H9 (cell line): Measurements from ENCODE around the gene DHX40. TPM values are rescaled to one million over a fixed set of nuclear protein-coding genes. Genes with fewer than 3 reads are reported as not detected.

ENCODE experiments used
- DNase-seq: peaks from one replicate; pipeline ENCODE4 v3.0.0-alpha.2; 2017
- H2AFZ ChIP-seq: one replicate; pipeline ENCODE4 v1.6.1; 2013; ENCODE audit warnings: mild to moderate bottlenecking, low read length, control low read depth, moderate library complexity
- H2AK5ac ChIP-seq: 2 replicates; pipeline ENCODE4 v1.6.1; 2013; ENCODE audit warnings: low read length, control low read depth, mixed read lengths; ENCODE audit not compliant: insufficient read length
- H2BK120ac ChIP-seq: one replicate; pipeline ENCODE4 v1.6.1; 2013; ENCODE audit warnings: low read depth, mild to moderate bottlenecking, low read length, control low read depth, inconsistent platforms; ENCODE audit not compliant: poor library complexity, severe bottlenecking
- H2BK12ac ChIP-seq: 2 replicates; pipeline ENCODE4 v1.6.1; 2013; ENCODE audit warnings: low read length, control low read depth, mixed read lengths, low read depth; ENCODE audit not compliant: insufficient read length
- H2BK15ac ChIP-seq: 2 replicates; pipeline ENCODE4 v1.6.1; 2013; ENCODE audit warnings: low read depth, low read length, control low read depth
- H2BK20ac ChIP-seq: one replicate; pipeline ENCODE4 v1.6.1; 2013; ENCODE audit warnings: low read depth, mild to moderate bottlenecking, low read length, control low read depth, inconsistent platforms; ENCODE audit not compliant: poor library complexity, severe bottlenecking
- H2BK5ac ChIP-seq: 2 replicates; pipeline ENCODE4 v1.6.1; 2013; ENCODE audit warnings: low read length, control low read depth, mixed read lengths; ENCODE audit not compliant: insufficient read length
- H3K14ac ChIP-seq: 2 replicates; pipeline ENCODE4 v1.6.1; 2013; ENCODE audit warnings: low read length, control low read depth; ENCODE audit not compliant: insufficient read depth
- H3K18ac ChIP-seq: 2 replicates; pipeline ENCODE4 v1.6.1; 2013; ENCODE audit warnings: low read depth, mild to moderate bottlenecking, mixed read lengths, low read length, control low read depth; ENCODE audit not compliant: insufficient read length
- H3K23ac ChIP-seq: 2 replicates; pipeline ENCODE4 v1.6.1; 2013; ENCODE audit warnings: low read length, control low read depth, mixed read lengths, low read depth; ENCODE audit not compliant: insufficient read length
- H3K23me2 ChIP-seq: 2 replicates; pipeline ENCODE4 v1.6.1; 2013; ENCODE audit warnings: low read depth, mild to moderate bottlenecking, mixed read lengths, low read length, control low read depth; ENCODE audit not compliant: insufficient read length, poor library complexity, severe bottlenecking
- H3K27ac ChIP-seq: 2 replicates; pipeline ENCODE4 v1.5.1; 2013; ENCODE audit warnings: low read length, control low read depth, mixed read lengths, low read depth; ENCODE audit not compliant: insufficient read length
- H3K27me3 ChIP-seq: 2 replicates; pipeline ENCODE4 v1.6.1; 2013; ENCODE audit warnings: low read length, control low read depth, inconsistent platforms; ENCODE audit not compliant: insufficient read depth
- H3K4ac ChIP-seq: 2 replicates; pipeline ENCODE4 v1.6.1; 2013; ENCODE audit warnings: low read depth, mild to moderate bottlenecking, control low read depth, inconsistent platforms, low read length, moderate library complexity
- H3K4me1 ChIP-seq: 2 replicates; pipeline ENCODE4 v1.6.1; 2013; ENCODE audit warnings: low read length, control low read depth, inconsistent platforms; ENCODE audit not compliant: insufficient read depth
- H3K4me2 ChIP-seq: 2 replicates; pipeline ENCODE4 v1.6.1; 2013; ENCODE audit warnings: low read length, control low read depth, mixed read lengths; ENCODE audit not compliant: insufficient read length, insufficient read depth
- H3K56ac ChIP-seq: 2 replicates; pipeline ENCODE4 v1.6.1; 2013; ENCODE audit warnings: low read depth, mild to moderate bottlenecking, mixed read lengths, low read length, control low read depth; ENCODE audit not compliant: insufficient read length
- H3K79me1 ChIP-seq: 2 replicates; pipeline ENCODE4 v1.6.1; 2013; ENCODE audit warnings: low read depth, mild to moderate bottlenecking, moderate library complexity, low read length, control low read depth, inconsistent platforms; ENCODE audit not compliant: insufficient read depth, poor library complexity, severe bottlenecking
- H3K79me2 ChIP-seq: 2 replicates; pipeline ENCODE4 v1.6.1; 2013; ENCODE audit warnings: low read length, control low read depth, inconsistent platforms; ENCODE audit not compliant: insufficient read depth
- H3K9ac ChIP-seq: 2 replicates; pipeline ENCODE4 v1.6.1; 2013; ENCODE audit warnings: low read length, control low read depth, mixed read lengths; ENCODE audit not compliant: insufficient read length; ENCODE audit errors: extremely low read depth
- H3K9me3 ChIP-seq: one replicate; pipeline ENCODE4 v1.6.1; 2013; ENCODE audit warnings: low read depth, low read length, inconsistent platforms; ENCODE audit not compliant: control insufficient read depth
- H3T11ph ChIP-seq: one replicate; pipeline ENCODE4 v1.6.1; 2013; ENCODE audit warnings: mild to moderate bottlenecking, low read length, control low read depth, inconsistent platforms
- H4K20me1 ChIP-seq: one replicate; pipeline ENCODE4 v1.6.1; 2013; ENCODE audit not compliant: control insufficient read depth, insufficient read length, insufficient read depth
- H4K5ac ChIP-seq: 2 replicates; pipeline ENCODE4 v1.6.1; 2013; ENCODE audit warnings: low read depth, mild to moderate bottlenecking, mixed read lengths, low read length, control low read depth; ENCODE audit not compliant: insufficient read length
- H4K8ac ChIP-seq: replicated peaks from 2 replicates; pipeline ENCODE4 v1.6.1; 2013; ENCODE audit warnings: low read length, control low read depth, mixed read lengths, low read depth; ENCODE audit not compliant: insufficient read length
- H4K91ac ChIP-seq: 2 replicates; pipeline ENCODE4 v1.6.1; 2013; ENCODE audit warnings: low read depth, mild to moderate bottlenecking, moderate library complexity, mixed read lengths, low read length, control low read depth; ENCODE audit not compliant: insufficient read length
- H3K27ac Mint-ChIP-seq, 3 experiments: 2 replicates in 2 of 3; 3 replicates in 1 of 3; pipeline ENCODE4 v1.8.0; 2020 to 2021; ENCODE audit warnings: mixed read lengths in 3 of 3, mild to moderate bottlenecking in 1 of 3, moderate library complexity in 1 of 3
- H3K27me3 Mint-ChIP-seq: 2 replicates; pipeline ENCODE4 v1.8.0; 2021; ENCODE audit warnings: low read depth, mild to moderate bottlenecking, moderate library complexity, mixed read lengths
- H3K36me3 Mint-ChIP-seq, 3 experiments: 2 replicates in 2 of 3; 3 replicates in 1 of 3; pipeline ENCODE4 v1.8.0; 2020 to 2021; ENCODE audit warnings: low read depth in 3 of 3, mixed read lengths in 3 of 3; ENCODE audit not compliant: insufficient read depth in 1 of 3
- H3K4me1 Mint-ChIP-seq, 2 experiments: 2 replicates each; pipeline ENCODE4 v1.8.0; 2020; ENCODE audit warnings: mixed read lengths in 2 of 2
- H3K4me3 Mint-ChIP-seq, 2 experiments: 2 replicates in 1 of 2; 3 replicates in 1 of 2; pipeline ENCODE4 v1.8.0; 2020 to 2021; ENCODE audit warnings: mild to moderate bottlenecking in 2 of 2, mixed read lengths in 2 of 2, moderate library complexity in 1 of 2
- H3K9me3 Mint-ChIP-seq, 2 experiments: 2 replicates in 1 of 2; 3 replicates in 1 of 2; pipeline ENCODE4 v1.8.0; 2020; ENCODE audit warnings: mild to moderate bottlenecking in 2 of 2, mixed read lengths in 2 of 2, moderate library complexity in 1 of 2
- WGBS: extraction: QIAGEN DNeasy Blood & Tissue Kit; methylation state at CpG from one replicate; pipeline ENCODE4 v1.1.7; 2013; ENCODE audit warnings: missing lambda C conversion rate, low lambda C conversion rate, mixed read lengths; ENCODE audit not compliant: insufficient read length; ENCODE audit errors: extremely low coverage; 5-methylcytosine and 5-hydroxymethylcytosine counted together
- total RNA-seq: library from RNA; stranded (reverse); gene quantifications from 2 replicates; pipeline ENCODE4 v1.2.1, GENCODE V29; 2021
- TF ChIP-seq, protein P1 (sequence below): fragments of 200-600 bp; sonication (generic); conservative IDR thresholded peaks from 3 replicates; pipeline ENCODE4 v1.8.0; 2021; ENCODE audit warnings: antibody characterized with exemption, mild to moderate bottlenecking

The DHX40 gene
- total RNA-seq, 1 experiment from 2014 or later = 28.8 TPM

DNA sequence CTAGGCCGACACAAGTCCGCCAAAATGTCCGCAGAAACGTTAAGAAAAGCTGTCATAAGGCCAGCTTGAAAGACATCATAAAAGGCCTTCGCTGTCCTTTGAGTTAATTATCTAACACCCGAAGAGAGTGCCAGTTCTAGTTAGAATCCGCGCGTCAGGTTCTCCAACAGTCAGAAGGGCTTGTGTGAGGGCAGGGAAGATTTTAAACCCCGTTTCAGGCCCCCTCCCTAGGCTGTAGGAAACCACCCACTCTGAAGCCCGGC lies 53.6 kb downstream of the DHX40 start:
- Histone ChIP-seq H2BK12ac (no peak overlapping the region), H3K79me2 (peaks cover 36% of the 10 kb centered on the region), H3K4me2 (peak overlapping the region; percentile 93), H2BK20ac (no peak overlapping the region), H2AK5ac (no peak overlapping the region), H3K18ac (peak overlapping the region; percentile 94), H3K4me1 (no peaks in the 10 kb centered on the region; the same call in 1 of the 2 replicates), H3K56ac (peak overlapping the region; percentile 74), H2BK5ac (no peak overlapping the region), H4K20me1 (no peaks in the 10 kb centered on the region), H3K14ac (peak overlapping the region; percentile 70), H3K27me3 (no peaks in the 10 kb centered on the region), H2AFZ (no peak overlapping the region), H3K9me3 (no peaks in the 10 kb centered on the region), H3K4ac (no peak overlapping the region), H4K5ac (no peak overlapping the region), H3T11ph (no peak overlapping the region), H3K23ac (no peak overlapping the region), H4K91ac (no peak overlapping the region), H3K9ac (peak overlapping the region; percentile 89), H3K79me1 (no peaks in the 10 kb centered on the region), H4K8ac (no peak overlapping the region), H2BK120ac (no peak overlapping the region), H2BK15ac (no peak overlapping the region), H3K23me2 (peaks cover 5% of the 10 kb centered on the region), H3K27ac (peak overlapping the region; percentile 95)
- TF ChIP-seq, protein P1, sequence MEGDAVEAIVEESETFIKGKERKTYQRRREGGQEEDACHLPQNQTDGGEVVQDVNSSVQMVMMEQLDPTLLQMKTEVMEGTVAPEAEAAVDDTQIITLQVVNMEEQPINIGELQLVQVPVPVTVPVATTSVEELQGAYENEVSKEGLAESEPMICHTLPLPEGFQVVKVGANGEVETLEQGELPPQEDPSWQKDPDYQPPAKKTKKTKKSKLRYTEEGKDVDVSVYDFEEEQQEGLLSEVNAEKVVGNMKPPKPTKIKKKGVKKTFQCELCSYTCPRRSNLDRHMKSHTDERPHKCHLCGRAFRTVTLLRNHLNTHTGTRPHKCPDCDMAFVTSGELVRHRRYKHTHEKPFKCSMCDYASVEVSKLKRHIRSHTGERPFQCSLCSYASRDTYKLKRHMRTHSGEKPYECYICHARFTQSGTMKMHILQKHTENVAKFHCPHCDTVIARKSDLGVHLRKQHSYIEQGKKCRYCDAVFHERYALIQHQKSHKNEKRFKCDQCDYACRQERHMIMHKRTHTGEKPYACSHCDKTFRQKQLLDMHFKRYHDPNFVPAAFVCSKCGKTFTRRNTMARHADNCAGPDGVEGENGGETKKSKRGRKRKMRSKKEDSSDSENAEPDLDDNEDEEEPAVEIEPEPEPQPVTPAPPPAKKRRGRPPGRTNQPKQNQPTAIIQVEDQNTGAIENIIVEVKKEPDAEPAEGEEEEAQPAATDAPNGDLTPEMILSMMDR = no peak
- WGBS = no CpG with 5 or more reads among the region's 11 CpGs
- DNase-seq = no peak
- H3K27ac Mint-ChIP-seq = peak overlapping the region; percentile 100
- H3K4me3 Mint-ChIP-seq = peak overlapping the region; percentile 95 to 98
- H3K9me3 Mint-ChIP-seq = no peaks in the 10 kb centered on the region
- H3K27me3 Mint-ChIP-seq = no peaks in the 10 kb centered on the region
- peaks cover 0 to 2% (median 0%) of the 10 kb centered on the region in 3 experiments; a peak in 5 of 7 replicates for H3K36me3 Mint-ChIP-seq
- H3K4me1 Mint-ChIP-seq = peaks cover 35 to 40% of the 10 kb centered on the region in 2 experiments
